Right lobe of liver (tissue), 4 donors: ENCODE measurements around the gene SCN9A.

Experiments used
- CTCF ChIP-seq, 4 donors: fragments of 200-600 bp in 3 of 4; fragments of 450-650 bp in 1 of 4; IDR thresholded peaks; one replicate each; pipeline versions ENCODE4 v1.5.1 to v1.8.0; 2016 to 2022; ENCODE audit warnings: antibody characterized with exemption in 4 of 4, mild to moderate bottlenecking in 2 of 4
- POLR2A ChIP-seq: fragments of 450-650 bp; IDR thresholded peaks from one replicate; pipeline ENCODE4 v1.6.1; 2017; ENCODE audit warnings: antibody characterized with exemption, mild to moderate bottlenecking
- donor health status: DM: no; HTN: no; CAD: no.
- donor health status: DM: no; HTN: no; CAD: no.
- donor health status: DM: no; HTN: yes; CAD: no.

GRCh38 chr2:166394245-166394644 is 18.5 kb upstream of the SCN9A start:
- no peak for TF ChIP-seq CTCF (IDR thresholded peaks at IDR 0.05)
- no peak for TF ChIP-seq POLR2A
